ENCODE data around the gene AIFM3.

GRCh38 chr22:20948989-20949388 is 18.1 kb upstream of the AIFM3 start:
- no peak for TF ChIP-seq CTCF (IDR thresholded peaks at IDR 0.05)
- TF ChIP-seq POLR2A (IDR thresholded peaks at IDR 0.05): no peak

Data from thyroid gland (tissue), 4 donors.